Stimulated activated naive CD4-positive, alpha-beta T cell (primary cell): ENCODE results near the gene KLF1.
"Not testable (repeated sequence)": the region's sequence is repeated elsewhere in the genome, so short reads cannot be mapped to it uniquely, and the experiment has no call there.

Experiments
- DNase-seq, 6 experiments: peaks; one replicate each; lab custom pipeline; 2025; lab: John Stamatoyannopoulos, UW

Gene KLF1

DNA sequence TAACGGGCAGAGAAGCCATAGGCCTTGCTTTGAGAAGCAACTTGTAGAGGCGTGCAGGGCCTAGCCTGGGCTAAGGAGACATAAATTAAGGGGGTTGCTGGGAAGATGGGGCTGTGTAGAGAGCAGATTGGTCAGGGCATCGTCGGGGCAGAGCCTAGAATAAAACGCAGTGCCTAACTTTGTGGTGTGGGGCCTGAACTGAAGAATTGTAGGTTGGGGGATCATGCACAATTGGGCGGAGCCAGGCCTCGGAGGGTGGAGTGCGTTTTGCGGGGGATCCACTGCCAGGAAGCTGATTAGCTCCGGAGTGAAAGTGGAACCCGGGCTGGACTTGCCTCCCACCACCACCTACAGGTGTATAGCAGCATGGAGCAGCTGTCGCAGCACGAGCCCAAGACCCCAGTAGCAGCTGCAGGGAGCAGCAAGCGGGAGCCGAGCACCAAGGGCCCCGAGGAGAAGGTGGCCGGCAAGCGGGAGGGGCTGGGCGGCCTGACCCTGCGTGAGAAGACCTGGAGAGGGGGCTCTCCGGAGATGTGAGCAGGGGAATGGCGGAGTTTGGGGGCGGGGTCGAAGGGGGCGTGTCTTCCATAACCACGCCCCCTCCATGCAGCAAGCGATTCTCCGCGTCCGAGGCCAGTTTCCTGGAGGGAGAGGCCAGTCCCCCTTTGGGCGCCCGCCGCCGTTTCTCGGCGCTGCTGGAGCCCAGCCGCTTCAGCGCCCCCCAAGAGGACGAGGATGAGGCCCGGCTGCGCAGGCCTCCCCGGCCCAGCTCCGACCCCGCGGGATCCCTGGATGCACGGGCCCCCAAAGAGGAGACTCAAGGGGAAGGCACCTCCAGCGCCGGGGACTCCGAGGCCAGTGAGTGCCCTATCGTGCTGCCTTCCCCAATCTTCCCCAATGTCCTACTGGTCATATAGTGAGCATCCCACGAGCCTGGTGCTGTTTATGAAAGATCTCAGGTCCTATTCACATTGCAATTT is 19.6 kb downstream of the KLF1 start:
- DNase-seq, result peak; percentile 33 to 78 (median 66)

- DNase-seq, result no peak
Observed at GRCh38 chr19:12866416-12867119, 20.4 kb downstream of the KLF1 start.

GRCh38 chr19:12865746-12866415 is 21.1 kb downstream of the KLF1 start:
- no peak for DNase-seq

- no peak for DNase-seq
Observed at GRCh38 chr19:12864721-12865715, 22.0 kb downstream of the KLF1 start.

GRCh38 chr19:12864143-12864542 is 22.9 kb downstream of the KLF1 start:
- no peak for DNase-seq

GRCh38 chr19:12859546-12859945 is 27.5 kb downstream of the KLF1 start:
- no peak for DNase-seq

GRCh38 chr19:12858041-12858928 is 28.7 kb downstream of the KLF1 start:
- DNase-seq, result no peak

DNA sequence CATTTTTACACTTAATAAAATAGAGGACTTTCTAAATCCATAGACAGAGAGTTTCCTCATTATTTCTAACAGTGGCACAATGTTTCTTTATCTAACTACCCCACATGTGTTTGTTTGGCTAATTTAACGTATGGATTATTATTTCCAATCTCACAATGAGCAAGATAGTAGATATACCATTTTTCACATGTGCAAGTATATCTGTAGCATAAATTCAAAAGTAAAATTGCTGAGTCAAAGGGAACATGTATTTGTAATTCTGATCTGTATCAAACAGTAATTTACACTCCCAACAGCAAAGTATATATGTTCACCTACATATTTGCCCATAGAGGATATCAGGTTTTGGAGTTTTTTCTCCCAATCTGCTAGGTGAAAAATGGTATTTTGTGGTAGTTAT is 30.3 kb downstream of the KLF1 start:
- DNase-seq, result no peak

GRCh38 chr19:12847159-12848139 is 39.6 kb downstream of the KLF1 start:
- DNase-seq, result peak; percentile 41 to 80 (median 74)

- DNase-seq, result not testable (repeated sequence)
Observed at GRCh38 chr19:12846613-12847012, 40.4 kb downstream of the KLF1 start.

- DNase-seq, result no peak
Observed at GRCh38 chr19:12843999-12844732, 42.8 kb downstream of the KLF1 start.

DNA sequence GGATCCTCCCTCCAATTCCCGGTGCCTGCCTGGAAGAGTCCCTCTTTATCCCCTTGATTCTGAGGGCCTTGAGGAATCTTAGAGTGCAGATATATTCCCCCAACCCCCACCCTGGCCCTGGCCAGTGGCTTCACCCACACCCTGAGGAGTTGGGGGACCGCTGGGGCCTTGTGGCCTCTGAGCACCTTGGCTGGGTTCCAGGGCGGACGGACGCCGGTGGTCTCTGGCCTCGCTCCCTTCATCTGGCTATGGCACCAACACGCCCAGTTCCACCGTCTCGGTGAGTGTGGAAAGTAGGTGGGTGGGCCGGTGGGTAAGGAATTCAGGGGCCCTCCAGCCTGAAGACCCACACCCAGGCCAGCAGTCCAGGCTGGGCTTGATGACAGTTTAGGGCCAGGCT is 43.7 kb downstream of the KLF1 start:
- no peak for DNase-seq

DNA sequence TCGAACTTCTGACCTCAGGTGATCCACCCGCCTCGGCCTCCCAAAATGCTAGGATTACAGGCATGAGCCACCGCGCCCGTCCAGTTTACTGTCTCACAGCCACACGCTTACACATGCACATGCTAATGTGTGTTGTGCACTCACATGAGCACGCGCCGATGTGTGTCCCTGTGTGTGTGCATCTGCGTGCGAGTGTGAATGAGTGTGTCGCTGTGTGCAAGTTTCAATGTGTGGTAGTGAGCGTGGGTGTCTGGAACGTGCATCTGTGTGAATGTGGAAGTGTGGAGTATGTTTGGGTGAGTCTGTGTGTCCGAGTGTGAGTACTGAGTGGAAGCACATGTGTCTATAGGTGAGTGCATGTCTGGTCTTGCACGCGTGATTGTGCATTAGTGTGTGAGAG is 44.5 kb downstream of the KLF1 start:
- no peak for DNase-seq

- peak in 1 of 6 experiments; percentile 11 for DNase-seq
Observed at GRCh38 chr19:12841094-12841493, 45.9 kb downstream of the KLF1 start.

- DNase-seq, result peak in 3 of 6 experiments; percentile 16 to 23 (median 19)
Observed at GRCh38 chr19:12840091-12841079, 46.6 kb downstream of the KLF1 start.

- peak in 1 of 6 experiments; percentile 27 for DNase-seq
Observed at GRCh38 chr19:12838886-12839756, 47.9 kb downstream of the KLF1 start.
